HEK293T (cell line): ENCODE data around the gene R3HDML.

Source experiments
- CTCF ChIA-PET: fragments of 350-600 bp; formaldehyde crosslinking; extraction: SDS; loops from one replicate; lab custom pipeline; 2021; ENCODE audit warnings: antibody characterized with exemption, inconsistent platforms; lab: Yijun Ruan, JAX
- POLR2A ChIA-PET: fragments of 350-600 bp; formaldehyde crosslinking; extraction: SDS; loops from one replicate; lab custom pipeline; 2020; ENCODE audit warnings: antibody characterized with exemption, inconsistent platforms; lab: Yijun Ruan, JAX
- DNase-seq: peaks from one replicate; pipeline ENCODE4 v3.0.0; 2012; ENCODE audit warnings: mixed read lengths; ENCODE audit errors: extremely low spot score
- ARNT ChIP-seq: fragments of 450-650 bp; IDR thresholded peaks from 2 replicates; pipeline ENCODE4 v1.6.1; 2017; ENCODE audit warnings: mild to moderate bottlenecking
- BHLHE40 ChIP-seq: fragments of 450-650 bp; IDR thresholded peaks from 2 replicates; pipeline ENCODE4 v1.6.1; 2016; ENCODE audit warnings: mild to moderate bottlenecking, moderate library complexity, borderline replicate concordance
- CTBP1 ChIP-seq: fragments of 450-650 bp; IDR thresholded peaks from 2 replicates; pipeline ENCODE4 v1.6.1; 2016; ENCODE audit warnings: borderline replicate concordance
- ELF4 ChIP-seq: fragments of 450-650 bp; IDR thresholded peaks from 2 replicates; pipeline ENCODE4 v1.6.1; 2017; ENCODE audit warnings: antibody characterized with exemption
- FOXA1 ChIP-seq: fragments of 450-650 bp; IDR thresholded peaks from 2 replicates; pipeline ENCODE4 v1.6.1; 2016; ENCODE audit warnings: mild to moderate bottlenecking
- FOXK2 ChIP-seq: fragments of 450-650 bp; IDR thresholded peaks from 2 replicates; pipeline ENCODE4 v1.6.1; 2016; ENCODE audit warnings: mild to moderate bottlenecking
- FOXM1 ChIP-seq: fragments of 450-650 bp; IDR thresholded peaks from 2 replicates; pipeline ENCODE4 v1.6.1; 2017; ENCODE audit warnings: mild to moderate bottlenecking, borderline replicate concordance
- HDGF ChIP-seq: fragments of 450-650 bp; IDR thresholded peaks from 2 replicates; pipeline ENCODE4 v1.6.1; 2017; ENCODE audit warnings: antibody characterized with exemption, borderline replicate concordance
- L3MBTL2 ChIP-seq: fragments of 450-650 bp; conservative IDR thresholded peaks from 2 replicates; pipeline ENCODE4 v1.6.1; 2016; ENCODE audit warnings: mild to moderate bottlenecking
- LEF1 ChIP-seq: fragments of 450-650 bp; IDR thresholded peaks from 2 replicates; pipeline ENCODE4 v1.6.1; 2017; ENCODE audit warnings: mild to moderate bottlenecking, borderline replicate concordance
- NFRKB ChIP-seq: fragments of 450-650 bp; IDR thresholded peaks from 2 replicates; pipeline ENCODE4 v1.6.1; 2016; ENCODE audit warnings: mild to moderate bottlenecking, moderate library complexity
- SP1 ChIP-seq: fragments of 450-650 bp; IDR thresholded peaks from 2 replicates; pipeline ENCODE4 v1.6.1; 2017
- SUZ12 ChIP-seq: fragments of 450-650 bp; IDR thresholded peaks from 2 replicates; pipeline ENCODE4 v1.6.1; 2016; ENCODE audit warnings: mild to moderate bottlenecking
- TARDBP ChIP-seq: fragments of 450-650 bp; IDR thresholded peaks from 2 replicates; pipeline ENCODE4 v1.6.1; 2016
- ZNF384 ChIP-seq: fragments of 450-650 bp; IDR thresholded peaks from 2 replicates; pipeline ENCODE4 v1.6.1; 2016
- TF ChIP-seq, protein P1 (sequence below): fragments of 450-650 bp; IDR thresholded peaks from 2 replicates; pipeline ENCODE4 v1.6.1; 2016

R3HDML gene

GRCh38 chr20:44349349-44349748 is 12.5 kb downstream of the R3HDML start:
- TF ChIP-seq FOXK2 (no peak), SP1 (no peak), TARDBP (no peak), ARNT (no peak), ZNF384 (no peak), NFRKB (no peak), FOXA1 (no peak), HDGF (no peak), FOXM1 (no peak), L3MBTL2 (no peak), LEF1 (no peak), ELF4 (no peak), CTBP1 (no peak)
- TF ChIP-seq, protein P1, sequence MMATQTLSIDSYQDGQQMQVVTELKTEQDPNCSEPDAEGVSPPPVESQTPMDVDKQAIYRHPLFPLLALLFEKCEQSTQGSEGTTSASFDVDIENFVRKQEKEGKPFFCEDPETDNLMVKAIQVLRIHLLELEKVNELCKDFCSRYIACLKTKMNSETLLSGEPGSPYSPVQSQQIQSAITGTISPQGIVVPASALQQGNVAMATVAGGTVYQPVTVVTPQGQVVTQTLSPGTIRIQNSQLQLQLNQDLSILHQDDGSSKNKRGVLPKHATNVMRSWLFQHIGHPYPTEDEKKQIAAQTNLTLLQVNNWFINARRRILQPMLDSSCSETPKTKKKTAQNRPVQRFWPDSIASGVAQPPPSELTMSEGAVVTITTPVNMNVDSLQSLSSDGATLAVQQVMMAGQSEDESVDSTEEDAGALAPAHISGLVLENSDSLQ: no peak
- ChIA-PET CTCF (no interaction called here), POLR2A (no interaction called here)
- DNase-seq: no peak

DNA sequence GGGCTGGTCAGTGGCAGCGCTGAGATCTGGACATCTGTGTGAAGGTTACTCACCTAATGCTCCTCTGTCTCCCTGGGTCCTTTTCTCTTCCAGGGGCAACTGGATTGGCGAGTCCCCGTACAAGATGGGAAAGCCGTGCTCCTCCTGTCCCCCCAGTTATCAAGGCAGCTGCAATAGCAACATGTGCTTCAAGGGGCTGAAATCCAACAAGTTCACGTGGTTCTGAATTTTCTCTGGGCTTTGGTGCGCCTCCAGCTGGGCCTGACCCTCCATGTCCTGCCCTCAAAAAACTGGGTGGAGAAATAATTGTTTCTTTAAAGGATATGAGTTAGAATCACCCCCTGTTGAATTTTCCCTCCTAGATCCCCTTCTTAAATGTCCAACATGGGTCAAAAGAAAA is 13.7 kb downstream of the R3HDML start:
- ChIA-PET POLR2A (no interaction called here), CTCF (no interaction called here)

DNA sequence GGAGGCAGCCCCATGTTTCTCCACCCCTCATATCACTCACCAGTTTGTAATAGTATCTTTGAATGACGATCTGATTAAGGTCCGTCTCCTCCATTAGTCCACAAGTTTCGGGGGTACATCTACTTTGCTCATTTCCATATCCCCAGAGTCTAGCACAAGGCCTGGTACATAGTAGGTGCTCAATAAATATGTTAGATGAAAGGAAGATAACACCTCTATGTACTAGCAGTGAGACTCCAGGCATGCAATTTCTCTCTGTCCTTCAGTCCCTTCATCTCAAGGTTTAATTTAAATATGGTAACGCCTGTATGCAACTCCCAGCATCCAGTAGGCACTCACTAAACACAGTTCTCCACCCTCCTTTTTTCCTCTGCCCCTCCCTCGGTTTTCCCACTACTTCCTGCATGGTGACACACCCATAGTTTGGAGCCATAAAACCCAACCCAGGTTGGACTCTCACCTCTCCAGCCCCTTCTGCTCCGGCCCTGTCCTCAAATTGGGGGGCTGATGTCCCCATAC is 18.2 kb downstream of the R3HDML start:
- TF ChIP-seq CTBP1 (no peak), LEF1 (no peak), FOXA1 (no peak), NFRKB (no peak), FOXM1 (no peak), FOXK2 (no peak), TARDBP (no peak), BHLHE40 (no peak), HDGF (no peak), SUZ12 (no peak), ZNF384 (no peak), ARNT (no peak), L3MBTL2 (no peak), ELF4 (no peak), SP1 (no peak)
- TF ChIP-seq, protein P1: no peak
- DNase-seq: no peak
- CTCF ChIA-PET: interaction anchor here (0.6 kb wide), 1 partner anchor 237 kb away, joined by 3 read pairs; no protein-coding TSS in a partner anchor
- POLR2A ChIA-PET: no interaction called here

More for the DNA sequence above, 13.7 kb downstream of the R3HDML start:
- TF ChIP-seq FOXA1 (no peak), TARDBP (no peak), SP1 (no peak), ZNF384 (no peak), HDGF (no peak), BHLHE40 (no peak), CTBP1 (no peak)
- TF ChIP-seq, protein P1: no peak
- DNase-seq: no peak

DNA sequence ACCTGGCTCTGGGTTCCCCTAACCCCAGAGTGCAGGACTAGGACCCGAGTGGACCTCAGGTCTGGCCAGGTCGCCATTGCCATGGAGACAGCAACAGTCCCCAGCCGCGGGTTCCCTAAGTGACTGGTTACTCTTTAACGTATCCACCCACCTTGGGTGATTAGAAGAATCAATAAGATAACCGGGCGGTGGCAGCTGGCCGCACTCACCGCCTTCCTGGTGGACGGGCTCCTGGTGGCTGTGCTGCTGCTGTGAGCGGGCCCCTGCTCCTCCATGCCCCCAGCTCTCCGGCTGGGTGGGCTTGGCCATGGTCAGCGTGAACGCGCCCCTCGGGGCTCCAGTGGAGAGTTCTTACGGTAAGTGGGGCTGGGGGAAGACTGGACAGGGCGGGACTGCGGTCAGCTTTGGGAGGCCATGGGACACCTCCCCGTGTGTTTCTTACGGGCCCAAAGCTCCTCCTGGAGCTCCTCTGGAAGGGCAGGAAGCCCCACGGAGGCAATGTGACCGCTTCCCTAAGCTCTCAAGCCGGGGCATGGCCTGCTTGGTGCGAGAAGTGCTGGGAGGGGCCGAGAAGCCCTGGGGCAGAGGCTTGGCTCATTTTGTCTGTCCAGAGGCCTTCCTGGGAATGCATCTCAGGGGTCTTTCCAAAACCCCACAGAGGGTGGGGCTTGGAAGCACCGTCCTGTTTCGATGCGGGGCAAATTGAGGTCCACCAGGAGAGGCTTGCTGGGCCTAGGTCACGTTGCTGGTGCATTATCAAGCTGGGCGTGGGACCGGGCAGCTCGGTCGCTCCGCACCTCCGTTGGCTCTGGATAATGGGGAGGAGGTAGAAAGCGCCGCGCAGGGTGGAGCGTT is 18.9 kb downstream of the R3HDML start, which contains the start of gene HNF4A:
HNF4A (plus strand) TSS at position 202 of the 855 bp plus-strand sequence; CDS start at position 308, 106 bp downstream.
- CTCF ChIA-PET: no interaction called here
- POLR2A ChIA-PET: no interaction called here
- TF ChIP-seq ARNT: no peak
- TF ChIP-seq, protein P1: no peak
- TF ChIP-seq LEF1: no peak
- no peak for TF ChIP-seq SP1
- no peak for TF ChIP-seq FOXA1

DNA sequence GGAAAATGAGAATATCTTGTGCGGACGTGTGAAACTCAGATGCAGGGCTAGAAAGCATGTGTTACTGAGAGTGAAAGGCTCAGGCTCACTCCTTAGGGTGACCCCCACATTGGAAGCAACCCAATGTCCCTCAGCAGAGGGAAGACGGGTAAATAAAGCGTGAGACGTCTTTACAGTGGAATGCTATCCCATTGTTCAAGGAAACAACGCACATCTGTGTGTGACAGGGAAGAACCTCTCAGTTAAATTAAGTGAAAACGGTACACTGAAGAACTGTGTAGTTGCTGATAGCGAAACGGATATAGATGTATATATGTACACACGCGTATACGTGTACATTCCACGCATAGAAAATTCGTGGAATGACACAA is 19.5 kb downstream of the R3HDML start:
- no peak for TF ChIP-seq FOXA1
- TF ChIP-seq ZNF384: no peak
- no peak for TF ChIP-seq HDGF
- TF ChIP-seq ARNT: no peak
- no peak for TF ChIP-seq L3MBTL2
- no peak for TF ChIP-seq LEF1
- TF ChIP-seq SUZ12: no peak
- DNase-seq: no peak
- ChIA-PET POLR2A (no interaction called here), CTCF (no interaction called here)

More for the DNA sequence above, 18.9 kb downstream of the R3HDML start, which contains the start of gene HNF4A:
- DNase-seq: no peak

DNA sequence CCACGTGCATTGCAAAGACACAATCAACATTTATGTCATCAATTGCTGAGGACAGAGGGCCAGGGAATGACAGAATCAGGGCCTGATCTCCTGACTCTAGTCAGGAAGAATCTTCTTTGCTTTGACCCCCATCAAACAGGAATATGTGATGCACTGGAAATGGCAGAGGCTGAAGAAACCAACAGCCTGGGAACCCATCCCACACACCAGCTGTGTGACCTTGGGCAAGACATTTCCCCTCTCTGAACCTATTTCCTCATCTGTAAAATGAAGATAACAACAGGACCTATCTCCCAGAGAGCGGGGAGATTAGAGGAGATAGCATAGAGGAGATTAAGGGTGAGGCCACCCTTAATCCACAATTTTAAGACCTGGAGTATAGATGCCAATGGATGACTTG is 20.2 kb downstream of the R3HDML start:
- no peak for DNase-seq
- TF ChIP-seq LEF1 (no peak), ARNT (no peak), CTBP1 (no peak), ELF4 (no peak)
- POLR2A ChIA-PET: no interaction called here
- CTCF ChIA-PET: no interaction called here
